Glomerular endothelial cell (primary cell): ENCODE data around the gene IL36G. TPM values are rescaled to one million over a fixed set of nuclear protein-coding genes. Genes with fewer than 3 reads are reported as not detected.
A peak's percentile ranks its signal among the peaks of the same experiment; 100 is the strongest.
"Not testable (repeated sequence)": the region's sequence is repeated elsewhere in the genome, so short reads cannot be mapped to it uniquely, and the experiment has no call there.

Experiments used
- DNase-seq: peaks from one replicate; pipeline ENCODE4 v3.0.0-alpha.2; 2011; ENCODE audit warnings: low read depth, low spot score; ENCODE audit errors: extremely low read depth
- total RNA-seq: library from RNA; depleted of rRNA; stranded (reverse); fragments of >200 nt; gene quantifications from 2 replicates; pipeline ENCODE4 v1.2.3, GENCODE V29; 2015

IL36G gene
- not detected in 2 replicates for total RNA-seq

- no peak for DNase-seq
Observed at GRCh38 chr2:112977559-112978056, at the start of gene IL36G. IL36G (plus strand) TSS chr2:112978006; CDS start chr2:112978639, 633 bp downstream.

- DNase-seq = no peak
Observed at GRCh38 chr2:112933261-112933660, 44.5 kb upstream of the IL36G start.

- DNase-seq = not testable (repeated sequence)
Observed at GRCh38 chr2:112934117-112934516, 43.7 kb upstream of the IL36G start.

GRCh38 chr2:112936927-112937232 lies 40.9 kb upstream of the IL36G start:
- DNase-seq = no peak

- no peak for DNase-seq
Observed at GRCh38 chr2:112938904-112939303, 38.9 kb upstream of the IL36G start.

- DNase-seq = no peak
Observed at GRCh38 chr2:112939425-112939824, 38.4 kb upstream of the IL36G start.

- no peak for DNase-seq
Observed at GRCh38 chr2:112940859-112941625, 36.8 kb upstream of the IL36G start.

- DNase-seq = peak; percentile 39
Observed at GRCh38 chr2:112941753-112942653, 35.8 kb upstream of the IL36G start.

- no peak for DNase-seq
Observed at GRCh38 chr2:112942654-112943002, 35.2 kb upstream of the IL36G start.

- no peak for DNase-seq
Observed at GRCh38 chr2:112944971-112945370, 32.8 kb upstream of the IL36G start.

GRCh38 chr2:112946086-112946485 lies 31.7 kb upstream of the IL36G start:
- no peak for DNase-seq

- no peak for DNase-seq
Observed at GRCh38 chr2:112947374-112947773, 30.4 kb upstream of the IL36G start.

GRCh38 chr2:112949456-112949855 lies 28.4 kb upstream of the IL36G start:
- no peak for DNase-seq

GRCh38 chr2:112954364-112954763 lies 23.4 kb upstream of the IL36G start:
- DNase-seq = no peak

- no peak for DNase-seq
Observed at GRCh38 chr2:112957511-112957910, 20.3 kb upstream of the IL36G start.

GRCh38 chr2:112958428-112959108 lies 19.2 kb upstream of the IL36G start:
- DNase-seq = peak; percentile 12

- DNase-seq = no peak
Observed at GRCh38 chr2:112959109-112959812, 18.5 kb upstream of the IL36G start.

- no peak for DNase-seq
Observed at GRCh38 chr2:112960230-112960825, 17.5 kb upstream of the IL36G start.

GRCh38 chr2:112962308-112963175 lies 15.3 kb upstream of the IL36G start:
- DNase-seq = no peak
